Measurements from ENCODE around the gene TGFBRAP1.
A peak's percentile ranks its signal among the peaks of the same experiment; 100 is the strongest.

Gene TGFBRAP1

GRCh38 chr2:105329561-105330495, at the start of gene TGFBRAP1:
TGFBRAP1 (minus strand) TSS chr2:105329735; CDS start chr2:105308301, 21,434 bp downstream.
- DNase-seq (ENCODE audit: low spot score) = peak; percentile 13

DNA sequence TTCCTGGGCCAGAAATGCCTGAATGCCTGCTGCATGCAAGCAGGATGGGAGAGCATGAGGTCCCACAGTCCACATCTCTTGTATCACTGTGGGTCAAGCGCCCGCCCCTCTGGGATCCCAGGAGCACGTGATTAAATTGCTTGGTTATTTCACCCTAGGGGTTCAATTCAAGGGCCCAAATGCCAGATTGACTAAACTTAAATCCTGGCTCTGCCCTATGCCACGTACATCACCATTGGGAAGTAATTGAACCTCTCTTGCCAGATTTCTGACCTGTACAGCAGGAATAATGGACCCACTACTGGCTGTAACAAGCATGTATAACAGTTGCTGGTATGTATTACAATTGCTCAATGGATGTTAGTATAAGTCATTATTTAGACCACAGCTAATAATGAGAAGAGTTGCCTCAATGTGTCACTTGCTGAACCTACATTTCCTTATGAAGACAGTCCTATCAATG, 49.4 kb upstream of the TGFBRAP1 start:
- DNase-seq (ENCODE audit: low spot score) = no peak

DNA sequence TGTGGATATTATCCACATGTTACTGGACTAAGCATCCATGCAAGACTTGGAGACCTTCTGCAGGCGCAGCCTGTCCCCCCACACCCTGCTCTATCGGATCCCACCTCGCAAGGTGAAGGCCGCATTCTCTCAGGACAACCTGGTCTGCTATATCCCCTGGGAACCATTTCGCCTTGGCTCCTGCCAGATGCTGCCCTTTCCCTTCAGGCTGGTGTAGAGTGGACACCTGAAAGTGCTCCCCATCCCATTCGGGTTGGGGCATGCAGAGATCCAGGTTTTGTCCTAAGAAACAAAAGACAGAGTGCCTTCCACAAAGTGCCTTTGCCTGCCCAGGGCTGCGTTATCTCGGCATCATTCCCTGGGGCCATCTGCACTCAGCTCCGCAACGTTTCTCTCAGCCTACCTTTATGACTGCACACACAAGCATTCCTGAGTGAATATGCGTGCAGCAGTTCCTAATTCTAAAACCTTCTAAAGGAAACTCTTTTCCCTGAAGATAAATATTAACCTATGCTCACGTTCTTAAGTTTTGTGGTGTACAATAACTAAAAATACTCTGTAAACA, 48.8 kb upstream of the TGFBRAP1 start:
- no peak for DNase-seq (ENCODE audit: low spot score)

DNA sequence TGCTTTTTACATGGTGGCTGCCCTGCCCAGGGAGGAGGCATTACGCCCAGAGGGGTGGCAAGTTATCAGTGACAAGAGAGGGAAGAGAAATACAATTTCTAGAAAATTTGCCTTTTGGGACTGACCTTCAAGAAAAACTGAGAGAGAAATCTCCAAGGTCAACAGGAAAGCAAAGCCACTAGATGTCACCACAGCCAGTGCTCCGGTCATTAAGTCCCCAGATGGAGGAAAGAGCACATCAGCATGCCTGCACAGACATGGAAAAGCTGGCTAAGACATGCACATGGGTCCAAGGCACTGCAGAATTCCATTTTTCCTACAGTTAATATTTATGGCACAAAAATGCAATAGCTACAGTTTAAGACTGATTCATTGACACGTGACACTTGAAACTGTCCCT, 48.3 kb upstream of the TGFBRAP1 start:
- no peak for DNase-seq (ENCODE audit: low spot score)

DNA sequence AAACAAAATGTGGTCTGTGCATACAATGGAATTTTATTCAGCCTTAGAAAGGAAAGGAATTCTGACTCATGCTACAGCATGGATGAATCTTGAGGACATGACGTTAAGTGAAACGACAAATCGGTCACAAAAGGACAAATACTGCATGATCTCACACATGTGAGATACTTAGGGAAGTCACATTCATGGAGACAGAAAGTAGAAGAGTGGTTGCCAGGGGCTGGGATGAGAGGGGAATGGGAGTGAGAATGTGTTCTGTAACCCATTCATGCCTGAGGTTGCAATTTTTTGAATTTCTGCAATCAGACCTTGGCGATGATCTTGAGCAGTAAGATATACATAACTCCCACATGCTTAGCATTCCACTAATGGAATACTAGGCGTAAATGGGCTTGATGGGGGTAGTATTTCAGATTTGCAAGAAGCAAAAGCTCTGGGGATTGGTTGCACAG, 47.3 kb upstream of the TGFBRAP1 start:
- no peak for DNase-seq (ENCODE audit: low spot score)

GRCh38 chr2:105376010-105376409, 46.5 kb upstream of the TGFBRAP1 start:
- no peak for DNase-seq (ENCODE audit: low spot score)

- no peak for DNase-seq (ENCODE audit: low spot score)
Observed at GRCh38 chr2:105375001-105375561, 45.5 kb upstream of the TGFBRAP1 start.

GRCh38 chr2:105373895-105374401, 44.4 kb upstream of the TGFBRAP1 start:
- no peak for DNase-seq (ENCODE audit: low spot score)

DNA sequence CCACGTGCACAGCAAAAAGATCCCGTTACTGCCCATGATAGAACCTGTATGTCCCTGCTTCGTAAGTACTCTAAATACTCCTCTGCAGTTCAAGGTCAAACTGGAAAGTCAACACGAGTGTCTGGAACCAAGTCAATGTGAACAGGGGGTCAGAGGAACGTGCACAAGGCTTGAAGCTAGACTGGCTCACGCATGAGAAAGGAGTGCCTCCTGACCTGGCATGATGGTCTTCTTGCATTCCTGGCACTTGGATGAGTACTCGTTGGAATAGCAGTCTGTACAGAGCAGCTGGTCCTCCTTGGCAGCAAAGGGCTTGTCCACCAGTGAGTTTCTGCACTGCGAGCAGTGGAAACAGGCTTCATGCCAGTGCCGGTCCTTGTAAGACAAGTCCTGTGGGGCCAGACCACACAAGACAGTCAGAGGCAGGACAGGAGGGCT, 43.8 kb upstream of the TGFBRAP1 start:
- no peak for DNase-seq (ENCODE audit: low spot score)

GRCh38 chr2:105371810-105372209, 42.3 kb upstream of the TGFBRAP1 start:
- no peak for DNase-seq (ENCODE audit: low spot score)

- DNase-seq (ENCODE audit: low spot score) = no peak
Observed at GRCh38 chr2:105371156-105371555, 41.6 kb upstream of the TGFBRAP1 start.

DNA sequence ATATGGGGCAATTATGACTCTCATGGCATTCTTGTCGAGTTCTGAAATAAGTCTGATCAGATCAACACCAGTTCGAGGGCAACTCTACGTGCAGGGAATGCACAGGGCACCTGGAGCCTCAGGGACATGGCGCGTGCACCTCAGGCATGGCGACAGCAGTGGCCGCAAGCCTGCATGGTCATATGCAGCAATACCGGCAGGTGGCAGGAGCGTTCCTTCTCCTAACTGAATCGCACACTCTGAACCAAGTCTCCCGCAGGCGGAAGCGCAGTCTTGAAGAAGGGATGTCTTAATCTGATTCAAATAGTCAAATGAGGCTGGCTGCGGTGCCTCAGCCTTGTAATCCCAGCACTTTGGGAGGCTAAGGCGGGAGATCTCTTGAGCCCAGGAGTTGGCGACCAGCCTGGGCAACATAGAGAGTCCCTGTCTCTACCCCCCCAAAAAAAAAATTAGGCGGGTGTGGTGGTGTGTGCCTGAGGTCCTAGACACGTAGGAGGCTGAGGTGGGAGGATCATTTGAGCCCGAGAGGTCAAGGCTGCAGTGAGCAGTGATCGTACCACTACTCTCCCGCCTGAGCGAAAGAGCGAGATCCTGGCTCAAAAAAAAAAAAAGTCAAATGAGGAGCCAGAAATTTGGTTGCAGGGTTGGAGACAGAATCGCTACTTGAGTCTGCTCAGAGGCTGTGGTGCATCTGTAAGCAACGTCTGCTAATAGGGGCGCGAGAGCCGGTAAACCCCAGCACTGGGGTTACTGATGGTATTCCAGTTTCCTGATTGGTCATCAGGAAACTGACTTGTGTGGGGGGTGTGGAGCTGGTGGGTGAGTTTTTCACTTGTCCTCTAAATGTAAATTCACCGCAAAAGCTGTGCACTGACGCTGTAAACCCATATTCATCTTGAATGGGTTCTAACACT, 40.5 kb upstream of the TGFBRAP1 start:
- peak; percentile 75 for DNase-seq (ENCODE audit: low spot score)

DNA sequence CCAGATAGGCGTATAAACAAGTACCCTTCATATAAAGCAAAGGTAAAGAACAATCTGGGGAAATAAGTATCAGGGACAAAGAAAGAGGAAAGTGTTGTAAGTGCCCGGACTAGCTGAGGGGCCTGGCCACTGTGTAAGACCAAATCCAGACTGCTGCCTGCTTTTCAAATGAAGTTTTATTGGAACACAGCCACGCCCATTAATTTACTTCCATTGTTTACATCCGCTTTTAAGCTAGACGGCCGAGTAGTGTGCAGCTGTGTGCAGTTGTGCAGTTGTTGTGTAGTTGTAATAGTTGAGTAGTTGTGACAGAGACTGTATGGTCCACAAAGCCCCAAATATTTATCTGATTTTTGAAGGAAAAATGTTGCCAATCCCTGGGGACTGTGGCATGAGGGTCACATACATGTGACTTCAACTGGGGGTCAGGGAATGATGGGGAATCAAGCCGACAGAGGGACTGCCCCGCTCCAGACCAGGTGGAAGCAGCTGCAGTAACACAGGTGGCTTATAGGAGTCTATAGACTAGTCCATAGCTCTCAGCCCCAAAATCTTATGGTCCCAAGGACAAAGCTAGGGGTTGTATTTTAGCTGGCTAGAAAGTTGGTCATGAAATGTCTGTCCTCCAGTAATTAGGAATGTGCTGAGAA, 39.3 kb upstream of the TGFBRAP1 start:
- DNase-seq (ENCODE audit: low spot score) = no peak

GRCh38 chr2:105365206-105365605, 35.7 kb upstream of the TGFBRAP1 start:
- no peak for DNase-seq (ENCODE audit: low spot score)

DNA sequence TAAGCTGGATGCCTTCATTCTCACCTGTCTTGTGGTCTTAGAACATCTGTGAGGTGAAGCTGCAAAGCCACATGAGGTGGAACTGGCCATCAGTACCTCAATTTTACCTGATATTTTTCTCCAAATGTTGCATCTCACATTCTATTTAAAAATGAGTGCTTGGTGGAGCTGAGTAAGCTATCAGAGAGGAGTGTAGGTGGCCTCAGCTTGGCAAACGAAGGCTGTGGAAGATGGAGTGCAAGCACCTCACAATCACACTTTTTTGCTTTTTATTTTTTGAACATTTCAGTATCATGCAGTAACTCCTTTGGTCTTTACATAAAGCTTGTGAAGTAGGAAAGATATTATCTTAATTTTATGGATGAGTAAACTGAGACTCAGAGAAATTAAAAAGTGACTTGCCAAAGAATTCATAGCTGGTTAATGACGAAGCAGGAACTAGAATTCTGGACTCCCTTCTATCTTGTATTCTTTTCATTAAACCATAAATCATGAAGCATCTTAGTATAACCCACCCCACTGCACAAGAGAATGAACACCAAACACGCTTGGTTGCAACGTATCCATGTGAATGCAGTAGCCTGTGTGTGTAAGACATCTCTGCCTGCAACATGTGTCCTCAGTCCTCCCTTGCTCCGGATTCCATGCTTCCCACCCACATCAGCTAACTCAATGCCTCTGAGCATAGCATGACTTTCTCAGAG, 35.1 kb upstream of the TGFBRAP1 start:
- DNase-seq (ENCODE audit: low spot score) = no peak

GRCh38 chr2:105362862-105363591, 33.5 kb upstream of the TGFBRAP1 start:
- DNase-seq (ENCODE audit: low spot score) = no peak

- DNase-seq (ENCODE audit: low spot score) = no peak
Observed at GRCh38 chr2:105361102-105361889, 31.8 kb upstream of the TGFBRAP1 start.

GRCh38 chr2:105358593-105358992, 29.1 kb upstream of the TGFBRAP1 start:
- no peak for DNase-seq (ENCODE audit: low spot score)

DNA sequence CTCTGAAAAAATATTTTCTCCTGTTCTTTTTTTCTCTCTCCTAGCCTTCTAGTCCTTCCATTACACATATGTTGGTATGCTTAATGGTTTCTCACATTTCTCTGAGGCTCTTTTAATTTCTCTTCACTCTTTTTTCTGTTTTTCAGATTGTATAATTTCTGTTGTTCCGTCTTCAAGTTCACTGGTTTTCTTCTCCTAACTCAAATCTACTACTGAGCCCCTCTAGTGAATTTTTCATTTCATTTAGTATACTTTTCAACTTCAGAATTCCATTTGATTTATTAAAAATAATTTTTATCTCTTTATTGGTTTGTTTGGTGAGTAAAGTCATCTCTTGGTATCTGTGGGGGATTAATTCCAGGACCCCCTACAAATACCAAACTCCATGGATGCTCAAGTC, 27.6 kb upstream of the TGFBRAP1 start:
- no peak for DNase-seq (ENCODE audit: low spot score)
